HG03097 (cell line): ENCODE results near the gene RPS23.

Source experiments
- ATAC-seq: cut with Tn5 transposase; IDR thresholded peaks from one replicate; pipeline ENCODE4 v1.9.1; 2021; ENCODE audit not compliant: unreplicated experiment, low FRiP score

RPS23 gene

DNA sequence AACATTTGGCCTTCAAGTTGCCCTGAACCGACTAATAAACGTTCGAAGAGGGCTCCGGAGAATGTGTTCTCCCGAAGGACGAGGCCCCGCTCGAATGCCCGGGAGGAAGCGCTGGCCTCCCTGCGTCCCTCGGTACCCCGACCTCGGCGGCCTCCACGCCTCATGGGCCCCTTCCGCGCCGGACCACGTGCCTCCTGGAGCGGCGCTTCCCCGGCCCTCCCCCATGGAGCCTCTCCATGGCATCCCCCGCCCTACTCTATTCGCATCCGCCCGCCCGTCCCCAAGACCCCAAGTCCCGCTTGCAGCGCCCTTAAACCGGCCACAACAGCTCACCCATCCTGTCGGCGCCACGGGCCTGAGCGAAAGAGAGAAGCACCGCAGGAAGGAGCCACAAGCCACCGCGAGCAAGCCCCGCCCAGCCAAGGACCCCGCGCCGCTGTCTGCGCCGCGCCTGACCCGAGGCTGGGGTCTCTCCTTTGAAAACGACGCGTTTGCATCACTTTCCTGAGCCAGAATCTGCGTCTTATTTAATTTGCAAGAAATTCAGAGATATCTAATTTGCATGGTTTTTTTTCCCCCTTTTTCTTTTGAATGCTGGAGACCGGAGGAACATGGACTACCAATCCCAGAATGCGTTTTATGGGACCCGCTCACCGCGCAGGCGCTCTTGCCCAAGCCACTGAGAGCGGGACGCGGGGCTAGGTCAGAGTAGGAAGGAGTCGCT lies at the start of gene RPS23:
RPS23 (minus strand) TSS at position 368 of the 724 bp plus-strand sequence; CDS start at position 337, 31 bp downstream.
- peak; percentile 95 for ATAC-seq

DNA sequence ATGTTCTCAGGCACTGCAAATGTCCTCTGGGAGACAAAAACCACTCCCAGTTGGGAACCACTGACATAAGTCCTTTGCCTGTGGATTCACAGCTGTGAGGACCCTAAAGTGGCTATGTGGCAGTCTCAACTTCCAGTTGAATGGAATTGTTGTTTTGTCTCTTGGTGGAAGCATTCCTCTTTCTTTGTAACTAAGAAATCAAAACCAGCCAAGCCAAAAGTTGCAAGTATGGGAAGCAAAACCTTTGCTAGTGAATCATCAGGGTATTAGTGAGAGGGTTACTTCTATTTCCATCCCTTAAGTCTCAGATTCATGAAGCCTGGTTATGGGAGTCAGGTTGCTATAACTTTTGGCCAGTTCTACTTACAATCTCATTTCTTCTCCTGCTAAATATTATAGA lies 49.8 kb upstream of the RPS23 start:
- ATAC-seq, result no peak

DNA sequence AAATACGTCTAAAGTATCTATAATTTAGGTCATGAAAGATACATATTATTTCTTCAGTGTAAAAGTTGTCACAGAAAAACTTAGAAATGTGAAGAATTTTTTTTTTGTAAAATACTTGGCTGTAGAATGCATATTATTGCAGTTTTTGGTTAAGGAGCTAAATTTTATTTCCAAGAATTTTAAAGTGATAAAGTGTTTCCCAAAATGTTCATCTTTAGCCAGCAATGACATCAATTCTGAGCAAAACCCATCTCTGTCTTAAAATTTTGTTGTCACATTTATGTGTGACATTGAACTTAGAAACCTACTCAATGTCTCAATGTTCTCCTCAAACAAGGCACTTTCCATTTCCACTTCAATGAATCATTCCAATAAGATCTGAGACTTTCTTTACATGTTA lies 47.8 kb upstream of the RPS23 start:
- ATAC-seq, result no peak

DNA sequence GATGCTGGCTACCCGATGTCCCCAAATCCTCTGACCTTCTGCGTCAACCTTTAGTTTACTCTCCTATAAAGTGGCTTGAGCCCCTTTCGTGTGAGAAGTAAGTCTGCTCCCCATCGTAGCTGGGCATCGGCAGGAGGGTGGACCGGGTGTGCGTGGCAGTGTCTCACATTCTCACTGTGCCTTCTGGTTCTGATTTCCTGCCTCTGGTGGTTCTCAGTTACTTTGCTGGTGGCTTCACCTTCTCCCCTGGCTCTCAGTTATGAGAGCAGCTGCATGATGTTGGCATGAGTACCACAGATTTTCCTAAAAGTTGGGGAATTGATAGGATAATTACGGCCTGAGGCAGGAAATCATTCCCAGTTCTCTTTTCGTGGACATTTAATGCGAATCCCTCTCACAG lies 47.0 kb upstream of the RPS23 start:
- no peak for ATAC-seq

DNA sequence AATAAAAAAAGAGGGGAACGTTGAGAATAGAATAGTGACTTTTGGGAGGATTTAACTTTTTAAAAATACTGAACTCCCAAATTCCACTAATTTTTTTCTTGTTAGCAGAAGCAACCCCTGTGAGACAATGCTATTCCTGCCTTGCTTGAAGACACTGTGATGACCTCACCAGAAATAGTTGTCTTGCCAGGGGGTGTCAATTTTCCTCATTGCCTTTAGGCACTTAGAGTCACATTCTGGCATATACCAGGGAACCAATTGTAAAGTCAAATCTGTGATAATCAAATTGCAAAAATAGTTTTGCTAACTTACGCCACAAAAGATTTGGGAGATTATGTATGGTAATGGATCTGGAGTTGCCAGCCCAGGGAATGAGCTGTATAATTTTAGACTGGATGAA lies 42.8 kb upstream of the RPS23 start:
- no peak for ATAC-seq

DNA sequence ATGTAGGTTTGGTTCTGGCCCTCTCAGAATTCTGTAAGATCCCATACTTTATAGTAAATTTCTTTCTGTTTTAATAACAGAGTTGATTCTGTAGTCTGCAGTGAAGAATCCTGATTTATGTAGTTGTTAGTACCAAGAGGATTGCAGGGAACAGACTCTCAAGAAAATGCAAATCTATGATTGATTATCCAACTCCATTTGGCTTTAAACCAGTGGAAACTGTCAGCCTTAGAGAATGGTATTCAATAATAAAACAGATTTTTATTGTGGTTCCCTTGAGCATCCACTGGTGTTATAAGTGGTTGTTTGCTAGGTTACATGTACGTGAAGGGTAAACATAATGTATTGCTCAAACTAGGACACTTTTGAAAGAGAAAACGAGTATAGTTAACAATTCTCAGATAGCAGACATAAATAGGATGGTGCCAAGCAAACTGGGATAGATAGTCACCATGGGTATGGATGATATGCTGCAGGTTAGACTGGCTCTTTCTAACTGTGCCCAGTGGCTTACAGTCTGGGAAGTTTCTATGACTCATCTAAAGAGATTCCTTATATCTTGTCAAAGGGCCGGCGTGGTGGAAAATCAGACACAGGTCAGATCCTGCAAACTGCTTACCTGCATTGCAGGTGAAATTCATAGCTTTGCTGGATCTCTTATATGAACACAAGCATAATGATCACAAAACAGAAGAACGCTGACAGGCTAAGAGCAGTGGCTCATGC lies 41.7 kb upstream of the RPS23 start:
- no peak for ATAC-seq

DNA sequence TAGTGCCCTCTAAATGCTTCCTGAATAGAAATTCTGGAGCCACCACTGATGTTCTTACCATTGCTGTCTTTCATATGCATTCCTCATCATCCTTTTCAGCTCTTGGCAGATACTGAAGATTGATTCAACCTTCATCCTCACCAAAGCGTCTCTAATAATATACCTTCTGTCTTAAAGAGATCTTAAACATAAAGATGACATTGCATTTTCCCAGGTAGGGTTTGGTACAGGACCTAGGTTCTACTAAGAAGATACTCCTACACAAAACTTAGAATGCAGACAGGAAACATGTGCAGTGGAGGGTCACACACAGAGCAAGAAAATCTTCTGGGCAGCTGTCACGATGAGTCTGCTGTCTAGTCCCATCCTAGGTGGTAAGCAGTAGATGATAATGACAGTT lies 41.0 kb upstream of the RPS23 start:
- ATAC-seq, result no peak

DNA sequence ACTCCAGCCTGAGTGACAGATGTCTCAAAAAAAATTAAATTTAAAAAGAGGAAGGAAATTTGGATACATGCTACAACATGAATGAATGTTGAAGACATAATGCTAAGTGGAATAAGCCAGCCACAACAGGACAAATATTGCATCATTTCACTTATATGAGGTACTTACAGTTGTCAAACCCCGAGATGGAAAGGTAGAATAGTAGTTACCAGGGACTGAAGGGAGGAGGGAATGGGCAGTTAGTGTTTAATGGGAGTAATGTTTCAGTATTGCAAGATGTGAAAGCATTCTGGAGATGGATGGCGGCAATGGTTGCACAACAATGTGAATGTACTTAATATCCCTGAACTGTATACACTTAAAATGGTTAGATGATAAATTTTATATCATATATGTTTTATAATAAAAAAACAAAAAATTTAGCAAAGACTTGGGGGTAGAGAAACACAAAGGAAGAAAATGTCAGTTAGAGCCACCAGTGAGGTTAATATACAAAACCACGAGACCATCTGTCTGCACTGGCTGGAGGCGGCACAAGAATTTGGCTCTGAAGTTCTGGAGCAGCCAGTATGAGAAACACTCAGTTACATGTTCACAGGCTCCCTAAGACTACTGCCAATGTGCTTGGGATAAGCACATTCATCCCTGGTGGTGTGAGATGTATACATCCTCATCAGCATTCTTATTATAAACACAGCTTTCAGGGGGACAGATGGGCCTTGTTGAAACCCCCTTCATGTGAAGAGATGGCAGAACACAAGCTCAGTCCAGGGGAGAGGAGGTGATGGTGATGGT lies 37.0 kb upstream of the RPS23 start:
- ATAC-seq, result no peak

DNA sequence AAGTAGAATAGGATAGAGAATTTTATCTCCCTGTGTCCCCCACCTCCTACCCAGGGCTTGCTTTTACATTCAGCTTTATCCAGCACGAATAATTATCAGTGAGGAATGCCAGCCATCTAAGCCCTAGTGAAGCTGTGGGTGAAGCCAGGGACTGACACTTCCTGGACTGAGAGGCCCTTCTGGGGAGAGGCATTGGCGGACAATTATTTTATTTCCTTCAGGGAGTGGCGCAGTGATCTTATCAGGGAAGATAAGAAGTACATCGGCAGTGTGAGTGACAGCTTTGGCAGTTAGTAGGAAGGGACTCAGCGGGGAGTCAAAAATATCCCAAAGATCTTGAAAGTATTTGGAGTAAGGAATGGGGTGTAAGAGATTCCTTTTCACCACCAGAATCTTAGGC lies 34.9 kb upstream of the RPS23 start:
- ATAC-seq, result no peak

DNA sequence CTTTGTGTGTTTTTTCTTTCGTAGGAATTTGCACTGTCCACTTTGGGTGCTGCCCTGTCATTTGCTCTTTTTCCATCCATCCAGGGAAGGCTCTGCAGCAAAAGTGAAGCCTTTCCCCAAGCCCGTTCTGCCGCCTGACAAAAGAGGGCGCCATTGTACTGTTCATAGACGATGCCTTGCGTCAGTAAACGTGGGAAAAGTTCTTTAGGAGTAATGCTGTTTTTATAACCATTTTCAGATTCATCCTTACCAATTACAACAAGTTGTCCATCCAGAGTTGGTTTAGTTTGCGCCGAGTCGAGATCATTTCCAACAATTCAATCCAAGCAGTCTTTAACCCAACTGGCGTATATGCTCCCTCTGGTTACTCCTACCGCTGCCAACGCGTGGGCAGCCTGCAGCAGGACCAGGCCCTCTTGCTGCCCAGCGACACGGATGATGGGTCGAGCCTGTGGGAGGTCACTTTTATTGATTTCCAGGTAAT lies 34.3 kb upstream of the RPS23 start:
- no peak for ATAC-seq

DNA sequence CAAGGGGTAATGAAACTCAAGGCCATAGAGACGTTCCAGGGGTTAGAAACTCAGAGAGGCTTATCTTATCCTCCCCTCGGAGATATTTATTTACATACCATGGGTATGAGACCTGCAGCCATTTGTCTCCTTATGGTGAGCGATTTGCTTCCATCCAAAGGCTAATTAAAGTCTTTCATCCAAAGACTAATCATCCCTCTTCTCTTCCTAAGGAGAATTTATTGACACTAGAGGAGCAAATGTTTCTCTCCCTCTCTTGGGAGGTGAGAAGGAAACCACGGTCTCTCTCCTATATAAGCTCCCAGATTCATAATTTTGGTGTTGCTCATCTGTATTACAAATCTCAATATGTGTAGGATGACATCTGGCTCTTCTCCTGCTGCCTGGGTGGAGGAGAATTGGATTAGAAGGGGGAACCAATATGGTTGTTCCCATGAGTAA lies 31.0 kb upstream of the RPS23 start:
- ATAC-seq, result no peak

DNA sequence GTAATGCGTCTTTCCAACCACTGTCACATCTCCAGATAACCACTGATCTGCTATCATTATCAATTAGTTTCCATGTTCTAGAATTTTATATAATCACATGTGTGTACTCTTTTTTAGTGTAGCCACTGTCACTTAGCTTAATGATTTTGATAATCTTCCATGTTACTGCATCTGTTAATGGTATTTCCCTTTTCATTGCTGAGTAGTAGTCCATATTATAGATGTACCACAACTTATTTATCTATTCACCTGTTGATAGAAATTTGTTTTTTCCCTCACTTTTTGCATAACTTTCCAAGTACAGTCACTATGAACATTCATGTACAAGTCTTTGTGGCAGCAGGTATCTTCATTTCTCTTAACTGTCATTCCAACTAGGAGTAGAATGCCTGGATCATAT lies 30.3 kb upstream of the RPS23 start:
- no peak for ATAC-seq

DNA sequence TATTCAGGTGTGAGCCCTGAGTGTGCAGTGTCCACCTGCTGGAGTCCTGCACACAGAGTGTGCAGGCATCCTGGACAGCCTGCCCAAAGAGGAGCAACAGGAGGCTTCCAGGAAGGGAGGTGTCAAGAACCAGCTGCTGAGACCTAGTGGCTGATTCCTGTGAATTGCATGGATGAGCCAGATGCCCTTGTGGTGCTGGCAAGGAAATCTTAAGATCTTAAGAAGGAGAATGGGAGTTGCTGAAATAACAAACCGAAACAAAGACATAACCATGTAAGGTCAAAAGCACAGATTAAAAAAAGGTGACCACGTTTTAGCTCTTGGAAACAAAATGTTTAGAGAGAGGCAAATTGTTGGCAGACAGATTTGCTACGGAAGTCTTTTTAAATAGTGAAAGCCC lies 29.3 kb upstream of the RPS23 start:
- ATAC-seq, result no peak

DNA sequence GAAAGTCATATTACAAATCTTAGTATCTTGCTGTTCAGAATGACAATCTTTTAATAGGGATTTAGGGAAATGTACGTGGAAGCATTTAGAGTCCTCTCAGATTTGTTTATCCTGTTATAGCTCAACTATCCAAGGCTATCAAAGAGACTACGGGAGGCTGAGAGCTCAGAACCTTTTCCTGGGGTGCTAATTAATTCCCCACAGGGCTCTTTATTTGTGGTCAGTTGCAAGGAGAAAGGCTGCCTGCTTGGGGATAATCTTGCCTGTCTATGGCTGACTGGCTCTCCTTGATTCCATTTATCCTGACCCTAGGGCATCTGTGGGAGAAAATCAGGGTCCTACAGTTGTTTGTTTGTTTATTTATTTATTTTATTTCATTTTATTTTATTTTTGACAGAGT lies 28.0 kb upstream of the RPS23 start:
- ATAC-seq, result no peak

DNA sequence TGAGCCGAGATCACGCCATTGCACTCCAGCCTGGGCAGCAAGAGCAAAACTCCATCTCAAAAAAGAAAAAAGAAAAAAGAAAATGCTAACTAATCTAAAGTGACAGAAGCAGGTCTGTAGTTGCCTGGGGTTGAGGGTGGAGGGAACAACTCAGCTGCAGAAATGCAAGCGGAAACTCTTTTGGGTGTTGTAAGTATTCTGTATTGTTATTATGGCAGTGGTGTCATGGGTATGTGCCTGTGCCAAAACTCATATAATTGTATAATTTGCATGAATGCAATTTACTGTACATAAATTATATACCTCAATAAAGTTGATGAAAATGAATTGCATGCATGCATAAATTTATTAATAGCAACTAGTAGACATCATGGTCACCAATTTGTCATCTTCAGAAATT lies 23.0 kb upstream of the RPS23 start:
- ATAC-seq, result no peak

DNA sequence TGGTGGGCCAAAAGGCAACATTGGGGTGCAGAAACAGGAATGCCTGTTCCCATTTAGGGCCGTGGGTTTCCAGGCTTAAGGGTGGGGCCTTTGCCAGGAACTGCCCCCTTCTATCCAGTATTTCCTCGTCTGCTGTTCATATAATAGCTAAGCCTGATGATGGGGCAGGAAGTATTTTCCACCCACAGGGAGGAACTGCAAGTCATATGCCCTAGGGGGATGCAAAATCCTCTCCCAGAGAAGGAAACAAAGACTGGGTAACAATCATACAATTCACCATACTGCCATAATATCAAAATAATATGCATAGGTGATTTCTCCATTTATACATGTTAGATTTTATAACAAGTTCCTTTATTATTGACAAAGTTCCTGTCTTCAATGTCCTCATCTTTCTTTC lies 20.5 kb upstream of the RPS23 start:
- no peak for ATAC-seq

DNA sequence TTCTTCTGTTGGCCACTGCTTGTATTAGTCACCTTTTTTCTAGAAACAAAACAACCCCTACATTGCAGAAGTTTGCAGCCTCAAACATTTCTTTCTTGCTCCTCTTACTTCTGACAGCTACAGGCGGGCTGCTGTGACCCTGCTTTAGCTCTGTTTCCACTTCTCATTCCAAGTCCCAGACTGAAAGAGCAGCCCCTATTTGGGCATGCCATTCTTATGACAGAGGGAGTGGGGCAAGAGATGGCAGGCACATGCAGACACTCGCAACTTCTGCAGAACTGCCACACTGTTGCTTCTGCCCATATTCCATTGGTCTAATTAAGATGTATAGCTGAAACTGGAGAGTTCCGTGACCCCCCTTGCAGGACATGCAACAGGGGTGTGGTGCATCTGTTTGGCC lies 19.6 kb upstream of the RPS23 start:
- no peak for ATAC-seq

DNA sequence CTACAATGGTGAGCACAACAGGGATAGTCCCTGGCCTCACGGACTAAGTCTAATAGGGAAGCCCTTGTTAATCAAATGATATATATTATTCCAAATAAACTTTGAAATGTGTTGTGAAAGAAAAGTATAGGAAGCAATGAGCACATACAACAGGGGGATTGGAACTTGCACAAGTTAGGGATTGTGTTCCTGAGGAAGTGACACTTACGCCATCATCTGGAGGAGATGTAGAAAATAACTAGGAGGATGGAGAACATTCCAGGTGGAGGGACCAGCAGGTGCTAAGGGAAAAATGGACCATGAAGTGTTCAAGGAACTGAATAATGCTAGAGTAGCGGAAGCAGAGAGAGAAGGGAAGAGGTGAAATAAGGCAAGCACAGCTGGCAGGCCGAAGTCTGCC lies 18.8 kb upstream of the RPS23 start:
- ATAC-seq, result no peak

DNA sequence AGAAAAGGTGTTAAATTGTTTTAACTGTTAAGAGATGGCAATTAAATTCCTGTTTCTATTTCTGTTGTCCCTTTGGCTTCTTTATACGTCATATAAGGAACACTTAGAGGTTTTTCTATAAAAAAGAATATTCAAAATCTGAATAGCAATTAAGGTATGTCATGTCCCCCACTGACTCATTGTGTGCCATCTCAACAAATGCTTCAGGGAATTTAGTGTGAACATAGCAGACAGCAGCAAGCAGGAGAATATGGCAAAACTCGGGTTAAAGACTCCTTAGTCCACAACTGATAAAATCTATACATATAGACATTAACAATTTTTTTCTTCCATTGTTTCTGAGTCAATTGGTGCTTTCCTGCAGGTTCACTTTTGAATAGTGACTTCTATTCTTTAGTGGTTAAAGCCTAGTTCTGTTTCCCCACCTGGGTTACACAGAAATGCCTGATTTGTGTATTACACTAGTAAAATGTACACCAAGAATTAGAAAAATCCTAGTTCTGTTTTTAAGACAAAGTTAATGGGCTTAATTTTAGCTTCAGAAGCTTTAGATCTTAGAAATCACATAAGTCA lies 17.9 kb upstream of the RPS23 start:
- no peak for ATAC-seq

DNA sequence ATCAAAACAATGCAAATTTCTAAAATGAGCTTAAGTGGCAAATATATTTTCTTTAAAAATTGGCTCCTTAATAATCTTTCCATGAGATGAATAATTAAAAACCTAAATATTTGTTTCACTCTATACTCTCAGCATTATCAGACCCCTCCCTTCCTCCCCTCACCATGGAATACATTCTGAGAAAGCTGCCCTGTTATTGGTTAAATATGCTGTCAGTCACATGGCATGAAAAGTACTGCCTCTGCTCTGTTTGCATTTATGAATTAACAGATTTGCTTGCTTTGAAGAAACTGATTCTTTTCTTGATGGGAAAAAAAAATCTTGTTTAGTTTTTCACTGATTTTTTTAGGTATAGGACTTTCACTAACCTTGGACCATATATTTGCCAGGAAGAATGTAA lies 17.0 kb upstream of the RPS23 start:
- no peak for ATAC-seq

DNA sequence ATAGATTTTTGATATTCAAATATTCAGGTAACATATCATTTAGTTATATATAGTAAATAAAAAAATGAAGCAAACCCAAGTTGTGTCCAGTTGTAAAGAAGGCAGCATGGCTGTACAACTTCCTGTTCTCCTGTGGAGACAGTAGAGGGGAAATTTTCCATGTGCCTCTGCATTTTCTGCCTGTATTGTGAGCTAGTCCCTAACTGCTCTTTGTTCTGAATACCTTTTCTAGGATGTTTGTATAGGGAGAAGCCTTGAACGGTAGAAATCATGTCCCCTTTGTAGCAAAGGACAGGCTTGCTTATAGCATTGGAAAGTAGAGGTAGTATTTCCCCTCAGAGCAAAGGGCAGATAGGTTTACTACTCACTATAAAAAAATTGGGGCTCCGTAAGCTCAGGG lies 13.3 kb upstream of the RPS23 start:
- no peak for ATAC-seq
